K562 (cell line): ENCODE measurements around the gene GRM3. TPM values are rescaled to one million over a fixed set of nuclear protein-coding genes. Genes with fewer than 3 reads are reported as not detected.

Experiments used
- ATAC-seq: fragments of 200-7000 bp; cut with Tn5 transposase; 3 replicates; pipeline ENCODE4 v1.9.1; 2020; ENCODE audit warnings: moderate library complexity
- BruUV-seq: library from RNA; stranded (reverse); fragments of 400-500 nt; replicated peaks from 2 replicates; lab custom pipeline; 2021; lab: Mats Ljungman, UMichigan
- CTCF ChIA-PET: fragments of 300-600 bp; formaldehyde crosslinking; extraction: SDS; loops from one replicate; lab custom pipeline; 2021; ENCODE audit warnings: low intra/inter-chr PET ratio; lab: Yijun Ruan, JAX
- POLR2A ChIA-PET: fragments of 300-600, 350-650 bp; sonication (Branson Sonifier 250); formaldehyde crosslinking; extraction: SDS; loops from one replicate; lab custom pipeline; 2021; ENCODE audit warnings: antibody characterized with exemption, inconsistent platforms; lab: Yijun Ruan, JAX
- DNase-seq, 4 experiments: peaks; one replicate each; pipeline versions ENCODE4 v3.0.0 to v3.0.0-alpha.2; 2011 to 2018; ENCODE audit warnings: low spot score in 3 of 4, mixed read lengths in 3 of 4; ENCODE audit errors: extremely low read depth in 1 of 4
- FAIRE-seq: peaks from 2 replicates; lab custom pipeline; 2011; peaks lifted over from hg19 to GRCh38; lab: Jason Lieb, UNC
- H2AFZ ChIP-seq: 2 replicates; pipeline ENCODE4 v1.6.0; 2011; ENCODE audit warnings: low read depth, low read length, control low read depth, inconsistent platforms
- H3K27ac ChIP-seq: fragments of 200-600 bp; 3 replicates; pipeline ENCODE4 v1.8.0; 2011; ENCODE audit warnings: low read depth, mild to moderate bottlenecking, control low read depth, inconsistent platforms, low read length, moderate library complexity, mixed read lengths; ENCODE audit errors: extremely low read depth
- H3K27me3 ChIP-seq, 2 experiments: fragments of 300-600 bp in 1 of 2; 2 replicates in 1 of 2; 3 replicates in 1 of 2; pipeline versions ENCODE4 v1.6.0 to v1.8.0; 2011; ENCODE audit warnings: inconsistent platforms in 2 of 2, low read length in 2 of 2, mild to moderate bottlenecking in 1 of 2, mixed read lengths in 1 of 2, moderate library complexity in 1 of 2; ENCODE audit not compliant: control insufficient read depth in 2 of 2, insufficient read depth in 2 of 2
- H3K36me3 ChIP-seq: fragments of 300-600 bp; 3 replicates; pipeline ENCODE4 v1.8.0; 2011; ENCODE audit warnings: mild to moderate bottlenecking, low read length, inconsistent platforms; ENCODE audit not compliant: control insufficient read depth, insufficient read depth
- H3K4me1 ChIP-seq, 2 experiments: fragments of 200-600 bp in 1 of 2; replicated peaks in 1 of 2; 2 replicates in 1 of 2; 3 replicates in 1 of 2; pipeline versions ENCODE4 v1.5.1 to v1.8.0; 2011; ENCODE audit warnings: inconsistent platforms in 2 of 2, low read length in 2 of 2, mild to moderate bottlenecking in 1 of 2, mixed read lengths in 1 of 2, moderate library complexity in 1 of 2; ENCODE audit not compliant: control insufficient read depth in 2 of 2, insufficient read depth in 2 of 2
- H3K4me2 ChIP-seq: 2 replicates; pipeline ENCODE4 v1.6.1; 2011; ENCODE audit warnings: low read length, control low read depth, inconsistent platforms, mixed read lengths; ENCODE audit not compliant: insufficient read depth
- H3K4me3 ChIP-seq: fragments of 200-600 bp; sonication (generic), shearing (Covaris generic); 2 replicates; pipeline ENCODE4 v1.5.1; 2016; ENCODE audit warnings: control low read depth, inconsistent platforms
- H3K79me2 ChIP-seq: fragments of 200-600 bp; 3 replicates; pipeline ENCODE4 v1.8.0; 2011; ENCODE audit warnings: low read length, inconsistent platforms; ENCODE audit not compliant: control insufficient read depth, insufficient read depth
- H3K9ac ChIP-seq, 2 experiments: 2 replicates each; pipeline versions ENCODE4 v1.6.0 to v1.6.1; 2011; ENCODE audit warnings: low read depth in 2 of 2, low read length in 2 of 2, control low read depth in 1 of 2, inconsistent platforms in 1 of 2, mild to moderate bottlenecking in 1 of 2, mixed read lengths in 1 of 2; ENCODE audit not compliant: insufficient read depth in 1 of 2
- H3K9me1 ChIP-seq: one replicate; pipeline ENCODE4 v1.6.0; 2011; ENCODE audit warnings: inconsistent platforms, mild to moderate bottlenecking, low read length, moderate library complexity; ENCODE audit not compliant: control insufficient read depth, insufficient read depth
- H3K9me3 ChIP-seq: replicated peaks from 2 replicates; pipeline ENCODE4 v1.5.1; 2011; ENCODE audit warnings: low read depth, low read length, inconsistent platforms; ENCODE audit not compliant: control insufficient read depth, insufficient read depth
- H4K20me1 ChIP-seq: replicated peaks from 2 replicates; pipeline ENCODE4 v1.6.1; 2011; ENCODE audit warnings: low read length, inconsistent platforms, mixed read lengths; ENCODE audit not compliant: control insufficient read depth, insufficient read depth
- EZH2 ChIP-seq: IDR thresholded peaks from 2 replicates; pipeline ENCODE4 v1.6.1; 2012; ENCODE audit warnings: low read depth, mild to moderate bottlenecking, inconsistent platforms, low read length, borderline replicate concordance
- FOXA3 ChIP-seq, 2 experiments: fragments of 450-650 bp in 1 of 2; sonication (generic) in 1 of 2; formaldehyde crosslinking; IDR thresholded peaks in 1 of 2; conservative IDR thresholded peaks in 1 of 2; 2 replicates each; pipeline versions ENCODE4 v1.4.0 to v1.8.0; 2020 to 2022; ENCODE audit warnings: mild to moderate bottlenecking in 2 of 2, missing genetic modification reagents in 1 of 2
- ZNF699 ChIP-seq: fragments of 250-450 bp; sonication (Bioruptor Pico); IDR thresholded peaks from 2 replicates; pipeline ENCODE4 v1.8.0; 2021; ENCODE audit warnings: mild to moderate bottlenecking, moderate library complexity; ENCODE audit not compliant: insufficient replicate concordance
- WGBS: fragments of 100-300 bp; shearing (Covaris generic); methylation state at CpG from one replicate; pipeline ENCODE4 v1.1.6; 2016; ENCODE audit warnings: low coverage, mixed read lengths; ENCODE audit not compliant: insufficient coverage; ENCODE audit errors: missing lambda C conversion rate; 5-methylcytosine and 5-hydroxymethylcytosine counted together
- in situ Hi-C: fragments of 300-500 bp; cut with MboI; formaldehyde crosslinking; loops from 4 replicates; pipeline ENCODE4 v1.15.0; 2018; ENCODE audit warnings: inconsistent platforms, mixed read lengths
- intact Hi-C: fragments of 100-400 bp; cut with micrococcal nuclease; formaldehyde crosslinking; loops from 2 replicates; pipeline ENCODE4 v1.14.2; 2022
- polyA plus RNA-seq, 8 experiments: library from polyadenylated mRNA; depleted of rRNA in 4 of 8; stranded (reverse) in 5 of 8; unstranded in 3 of 8; fragments of >200 nt; fragmentation: Nextera tagmentation in 2 of 8; fragmentation: Illumina TruSeq in 1 of 8; extraction: Ambion mirVana in 2 of 8; extraction: Trizol in 1 of 8; gene quantifications; 2 replicates each; pipeline versions ENCODE4 v1.2.1 to v1.2.3, GENCODE V29; 2011 to 2014; ENCODE audit warnings: inconsistent platforms in 1 of 8, missing spikeins in 1 of 8
- total RNA-seq, 7 experiments: library from RNA; depleted of rRNA in 6 of 7; stranded (reverse); fragments of >200 nt in 6 of 7; fragmentation: Illumina TruSeq in 2 of 7; extraction: Trizol in 2 of 7; gene quantifications; 2 replicates each; pipeline versions ENCODE4 v1.2.1 to v1.2.3, GENCODE V29; 2011 to 2021; ENCODE audit warnings: low replicate concordance in 1 of 7
- TF ChIP-seq, protein P1 (sequence below): fragments of 450-650 bp; formaldehyde crosslinking; IDR thresholded peaks from 2 replicates; pipeline ENCODE4 v1.4.0; 2022; ENCODE audit warnings: missing genetic modification characterization
- TF ChIP-seq, protein P2 (sequence below): fragments of 450-650 bp; IDR thresholded peaks from 2 replicates; pipeline ENCODE4 v1.6.1; 2016; ENCODE audit warnings: antibody characterized with exemption
- TF ChIP-seq, protein P3 (sequence below): fragments of 450-650 bp; formaldehyde crosslinking; IDR thresholded peaks from 2 replicates; pipeline ENCODE4 v1.4.0; 2020; ENCODE audit warnings: mild to moderate bottlenecking, mixed read lengths
- TF ChIP-seq, protein P4 (sequence below): fragments of 450-650 bp; conservative IDR thresholded peaks from 2 replicates; pipeline ENCODE4 v1.6.1; 2016; ENCODE audit warnings: missing genetic modification characterization, low read depth, mild to moderate bottlenecking, control low read depth, missing compliant biosample characterization

The GRM3 gene
- total and polyA plus RNA-seq, 9 of the 15 experiments (the other 6 are each of a cell fraction or from before 2014, with no cell fraction given): 0.03 to 0.08 (median 0.03) TPM; not detected in 6

DNA sequence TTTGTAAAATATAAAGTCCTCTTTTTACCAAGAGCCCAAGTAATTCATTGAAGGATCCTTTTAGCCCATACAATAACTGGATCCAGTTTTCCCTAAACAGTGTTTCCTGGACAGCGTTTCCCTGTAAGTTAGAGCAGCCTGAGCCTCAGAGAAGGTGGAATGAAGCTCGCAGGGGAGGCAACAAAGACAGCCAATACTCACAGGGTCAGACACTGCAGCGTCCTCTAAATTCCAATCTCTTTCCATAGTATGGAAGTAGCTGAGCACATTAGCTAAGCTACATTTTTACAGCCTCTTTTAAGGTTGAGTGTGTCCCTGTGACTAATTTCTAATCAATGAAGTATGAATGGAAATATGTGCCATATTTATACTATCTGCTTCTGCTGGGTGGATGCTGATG, 193.5 kb downstream of the GRM3 start (continued):
- TF ChIP-seq FOXA3 (CRISPR knock-in tag; conservative IDR thresholded peaks at IDR 0.05 in 1 of 2, IDR thresholded peaks at IDR 0.05 in 1 of 2): no peak

DNA sequence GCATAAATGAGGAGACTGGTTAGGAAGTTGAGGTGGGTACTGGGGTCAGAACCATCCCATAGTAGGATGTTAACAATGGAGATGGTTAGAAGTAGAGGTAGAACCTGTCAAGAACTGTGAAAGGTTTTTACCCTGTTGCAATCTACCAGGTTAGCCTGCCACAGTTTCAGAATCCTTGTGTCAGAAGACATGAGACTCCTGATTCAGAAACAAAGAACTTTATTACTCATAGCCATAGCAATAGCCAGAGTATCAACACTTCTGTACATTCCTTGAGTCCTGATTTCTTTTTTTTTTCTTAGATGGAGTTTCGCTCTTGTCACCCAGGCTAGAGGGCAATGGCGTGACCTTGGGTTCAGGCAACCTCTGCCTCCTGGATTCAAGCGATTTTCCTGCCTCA, 200.9 kb downstream of the GRM3 start:
- Histone ChIP-seq H3K9me3 (no peaks in the 10 kb centered on the region), H3K4me2 (no peak overlapping the region), H2AFZ (no peak overlapping the region), H3K27me3 (no peaks in the 10 kb centered on the region), H3K9me1 (no peaks in the 10 kb centered on the region), H3K9ac (no peak overlapping the region), H3K27ac (no peak overlapping the region), H3K4me1 (no peaks in the 10 kb centered on the region), H3K36me3 (no peaks in the 10 kb centered on the region), H3K79me2 (no peaks in the 10 kb centered on the region), H3K4me3 (no peak overlapping the region), H4K20me1 (no peaks in the 10 kb centered on the region)
- ATAC-seq: no peak
- ChIA-PET POLR2A (no interaction called here), CTCF (no interaction called here)
- no TSS peak for BruUV-seq
- no peak for DNase-seq
- no peak for FAIRE-seq
- TF ChIP-seq, protein P1, sequence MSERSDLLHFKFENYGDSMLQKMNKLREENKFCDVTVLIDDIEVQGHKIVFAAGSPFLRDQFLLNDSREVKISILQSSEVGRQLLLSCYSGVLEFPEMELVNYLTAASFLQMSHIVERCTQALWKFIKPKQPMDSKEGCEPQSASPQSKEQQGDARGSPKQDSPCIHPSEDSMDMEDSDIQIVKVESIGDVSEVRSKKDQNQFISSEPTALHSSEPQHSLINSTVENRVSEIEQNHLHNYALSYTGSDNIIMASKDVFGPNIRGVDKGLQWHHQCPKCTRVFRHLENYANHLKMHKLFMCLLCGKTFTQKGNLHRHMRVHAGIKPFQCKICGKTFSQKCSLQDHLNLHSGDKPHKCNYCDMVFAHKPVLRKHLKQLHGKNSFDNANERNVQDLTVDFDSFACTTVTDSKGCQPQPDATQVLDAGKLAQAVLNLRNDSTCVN (CRISPR knock-in tag): no peak
- TF ChIP-seq, protein P2, sequence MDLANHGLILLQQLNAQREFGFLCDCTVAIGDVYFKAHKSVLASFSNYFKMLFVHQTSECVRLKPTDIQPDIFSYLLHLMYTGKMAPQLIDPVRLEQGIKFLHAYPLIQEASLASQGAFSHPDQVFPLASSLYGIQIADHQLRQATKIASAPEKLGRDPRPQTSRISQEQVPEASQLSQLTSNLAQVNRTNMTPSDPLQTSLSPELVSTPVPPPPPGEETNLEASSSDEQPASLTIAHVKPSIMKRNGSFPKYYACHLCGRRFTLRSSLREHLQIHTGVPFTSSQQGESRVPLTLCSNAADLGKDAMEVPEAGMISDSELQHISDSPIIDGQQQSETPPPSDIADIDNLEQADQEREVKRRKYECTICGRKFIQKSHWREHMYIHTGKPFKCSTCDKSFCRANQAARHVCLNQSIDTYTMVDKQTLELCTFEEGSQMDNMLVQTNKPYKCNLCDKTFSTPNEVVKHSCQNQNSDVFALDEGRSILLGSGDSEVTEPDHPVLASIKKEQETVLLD: no peak
- TF ChIP-seq, protein P3, sequence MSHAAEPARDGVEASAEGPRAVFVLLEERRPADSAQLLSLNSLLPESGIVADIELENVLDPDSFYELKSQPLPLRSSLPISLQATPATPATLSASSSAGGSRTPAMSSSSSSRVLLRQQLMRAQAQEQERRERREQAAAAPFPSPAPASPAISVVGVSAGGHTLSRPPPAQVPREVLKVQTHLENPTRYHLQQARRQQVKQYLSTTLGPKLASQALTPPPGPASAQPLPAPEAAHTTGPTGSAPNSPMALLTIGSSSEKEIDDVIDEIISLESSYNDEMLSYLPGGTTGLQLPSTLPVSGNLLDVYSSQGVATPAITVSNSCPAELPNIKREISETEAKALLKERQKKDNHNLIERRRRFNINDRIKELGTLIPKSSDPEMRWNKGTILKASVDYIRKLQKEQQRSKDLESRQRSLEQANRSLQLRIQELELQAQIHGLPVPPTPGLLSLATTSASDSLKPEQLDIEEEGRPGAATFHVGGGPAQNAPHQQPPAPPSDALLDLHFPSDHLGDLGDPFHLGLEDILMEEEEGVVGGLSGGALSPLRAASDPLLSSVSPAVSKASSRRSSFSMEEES (CRISPR knock-in tag): no peak
- TF ChIP-seq ZNF699 (CRISPR knock-in tag) (no peak), EZH2 (no peak)
- TF ChIP-seq, protein P4, sequence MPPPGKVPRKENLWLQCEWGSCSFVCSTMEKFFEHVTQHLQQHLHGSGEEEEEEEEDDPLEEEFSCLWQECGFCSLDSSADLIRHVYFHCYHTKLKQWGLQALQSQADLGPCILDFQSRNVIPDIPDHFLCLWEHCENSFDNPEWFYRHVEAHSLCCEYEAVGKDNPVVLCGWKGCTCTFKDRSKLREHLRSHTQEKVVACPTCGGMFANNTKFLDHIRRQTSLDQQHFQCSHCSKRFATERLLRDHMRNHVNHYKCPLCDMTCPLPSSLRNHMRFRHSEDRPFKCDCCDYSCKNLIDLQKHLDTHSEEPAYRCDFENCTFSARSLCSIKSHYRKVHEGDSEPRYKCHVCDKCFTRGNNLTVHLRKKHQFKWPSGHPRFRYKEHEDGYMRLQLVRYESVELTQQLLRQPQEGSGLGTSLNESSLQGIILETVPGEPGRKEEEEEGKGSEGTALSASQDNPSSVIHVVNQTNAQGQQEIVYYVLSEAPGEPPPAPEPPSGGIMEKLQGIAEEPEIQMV (tag): no peak
- 0% methylated on average over 3 of the region's 3 CpGs for WGBS
- intact Hi-C loops: no loop called here
- in situ Hi-C loops: no loop called here
